22Rv1 (cell line): ENCODE measurements around the gene PAPPA.

Experiments used
- ZFX ChIP-seq: fragments of 450-650 bp; IDR thresholded peaks from 2 replicates; pipeline ENCODE4 v1.6.1; 2017; ENCODE audit warnings: antibody characterized with exemption, borderline replicate concordance
- TF ChIP-seq, protein P1 (sequence below): fragments of 450-650 bp; IDR thresholded peaks from 2 replicates; pipeline ENCODE4 v1.5.1; 2017; ENCODE audit warnings: mild to moderate bottlenecking

- TF ChIP-seq, protein P1, sequence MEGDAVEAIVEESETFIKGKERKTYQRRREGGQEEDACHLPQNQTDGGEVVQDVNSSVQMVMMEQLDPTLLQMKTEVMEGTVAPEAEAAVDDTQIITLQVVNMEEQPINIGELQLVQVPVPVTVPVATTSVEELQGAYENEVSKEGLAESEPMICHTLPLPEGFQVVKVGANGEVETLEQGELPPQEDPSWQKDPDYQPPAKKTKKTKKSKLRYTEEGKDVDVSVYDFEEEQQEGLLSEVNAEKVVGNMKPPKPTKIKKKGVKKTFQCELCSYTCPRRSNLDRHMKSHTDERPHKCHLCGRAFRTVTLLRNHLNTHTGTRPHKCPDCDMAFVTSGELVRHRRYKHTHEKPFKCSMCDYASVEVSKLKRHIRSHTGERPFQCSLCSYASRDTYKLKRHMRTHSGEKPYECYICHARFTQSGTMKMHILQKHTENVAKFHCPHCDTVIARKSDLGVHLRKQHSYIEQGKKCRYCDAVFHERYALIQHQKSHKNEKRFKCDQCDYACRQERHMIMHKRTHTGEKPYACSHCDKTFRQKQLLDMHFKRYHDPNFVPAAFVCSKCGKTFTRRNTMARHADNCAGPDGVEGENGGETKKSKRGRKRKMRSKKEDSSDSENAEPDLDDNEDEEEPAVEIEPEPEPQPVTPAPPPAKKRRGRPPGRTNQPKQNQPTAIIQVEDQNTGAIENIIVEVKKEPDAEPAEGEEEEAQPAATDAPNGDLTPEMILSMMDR: no peak
- TF ChIP-seq ZFX: no peak
Observed at GRCh38 chr9:116156621-116157314, 3.2 kb downstream of the PAPPA start.
